Measurements from ENCODE around the gene NFE2L3. TPM values are rescaled to one million over a fixed set of nuclear protein-coding genes. Genes with fewer than 3 reads are reported as not detected.

Gene NFE2L3
- total and polyA plus RNA-seq, 9 of the 15 experiments (the other 6 are each of a cell fraction or from before 2014, with no cell fraction given) = 2.9 to 16.9 (median 12.4) TPM

GRCh38 chr7:26151953-26152781, at the start of gene NFE2L3 (continued):
- TF ChIP-seq ID3 (CRISPR knock-in tag; IDR thresholded peaks at IDR 0.05) (no peak), ID3 (tag; IDR thresholded peaks at IDR 0.05) (0 out of 2 replicates have a peak, but pooled peaks have one; percentile 51), PML (IDR thresholded peaks at IDR 0.05; ENCODE audit: low read length) (no peak), ZNF133 (CRISPR knock-in tag; IDR thresholded peaks at IDR 0.05) (no peak), GABPB1 (CRISPR knock-in tag; IDR thresholded peaks at IDR 0.05) (no peak), ZNF583 (CRISPR knock-in tag; IDR thresholded peaks at IDR 0.05) (0 out of 2 replicates have a peak, but pooled peaks have one; percentile 43), ZNF318 (IDR thresholded peaks at IDR 0.05; ENCODE audit: borderline replicate concordance in 1 of 2, low read depth in 1 of 2) (no peak), EZH2 (IDR thresholded peaks at IDR 0.05; ENCODE audit: borderline replicate concordance, low read depth, low read length) (no peak), SIN3A (IDR thresholded peaks at IDR 0.05; ENCODE audit: borderline replicate concordance in 2 of 2, control insufficient read depth in 1 of 2, low read depth in 2 of 2, low read length in 2 of 2) (no peak), DMBX1 (CRISPR knock-in tag; IDR thresholded peaks at IDR 0.05; ENCODE audit: borderline replicate concordance) (peak; percentile 62; the same call in 1 of the 2 replicates), ZNF512 (tag; IDR thresholded peaks at IDR 0.05) (no peak), THAP12 (CRISPR knock-in tag; IDR thresholded peaks at IDR 0.05) (no peak), POLR2AphosphoS5 (IDR thresholded peaks at IDR 0.05; ENCODE audit: control insufficient read depth, insufficient read depth, low read depth, low read length) (no peak)
